ENCODE results near the gene TMEM145.

- no peak for TF ChIP-seq CTCF (IDR thresholded peaks at IDR 0.05)
- TF ChIP-seq POLR2AphosphoS5 (IDR thresholded peaks at IDR 0.05): no peak
- no peak for TF ChIP-seq POLR2A (IDR thresholded peaks at IDR 0.05)
- TF ChIP-seq EP300 (IDR thresholded peaks at IDR 0.05; ENCODE audit: low read depth): no peak
Observed at GRCh38 chr19:42326969-42327368, 13.9 kb downstream of the TMEM145 start.

Measured in transverse colon (tissue), 4 donors.